ENCODE results near the gene ZNF69.
A peak's percentile ranks its signal among the peaks of the same experiment; 100 is the strongest.

DNA sequence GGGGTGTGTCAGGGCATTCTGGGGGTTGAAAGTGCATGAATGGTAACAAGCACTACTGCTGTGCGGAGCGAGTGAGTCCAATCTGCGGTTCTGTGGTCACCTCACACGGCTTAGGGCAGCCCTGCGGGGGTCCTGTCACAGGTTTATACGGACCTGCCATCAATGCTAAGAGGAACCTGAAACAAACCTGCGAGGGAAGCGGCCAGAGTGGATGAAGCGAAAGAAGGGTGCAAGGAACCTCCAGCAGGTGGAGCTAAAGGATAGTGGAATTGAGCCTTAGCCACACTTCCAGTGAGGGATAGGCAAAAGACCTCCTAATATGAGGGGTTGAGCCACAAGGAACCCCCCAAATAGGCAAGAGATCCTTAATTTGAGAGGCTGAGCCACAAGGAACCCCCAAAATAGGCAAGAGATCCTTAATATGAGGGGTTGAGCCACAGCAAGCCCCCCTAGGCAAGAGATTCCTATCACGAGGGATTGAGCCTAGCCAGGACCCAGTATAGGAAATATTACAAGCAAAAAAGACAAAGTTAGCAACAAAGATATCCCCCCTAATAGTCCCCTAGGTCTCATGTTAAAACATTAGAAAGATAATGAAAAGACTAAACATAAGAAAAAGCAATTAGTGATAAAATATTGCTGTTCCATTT, 6.3 kb upstream of the ZNF69 start:
- TF ChIP-seq CTCF (IDR thresholded peaks at IDR 0.05) (peak; percentile 51), ETV6 (CRISPR knock-in tag; IDR thresholded peaks at IDR 0.05) (no peak), PRDM15 (CRISPR knock-in tag; IDR thresholded peaks at IDR 0.05) (no peak)

Measured in WTC11 (cell line).